ENCODE measurements around the gene NPL.

The NPL gene, protein sequence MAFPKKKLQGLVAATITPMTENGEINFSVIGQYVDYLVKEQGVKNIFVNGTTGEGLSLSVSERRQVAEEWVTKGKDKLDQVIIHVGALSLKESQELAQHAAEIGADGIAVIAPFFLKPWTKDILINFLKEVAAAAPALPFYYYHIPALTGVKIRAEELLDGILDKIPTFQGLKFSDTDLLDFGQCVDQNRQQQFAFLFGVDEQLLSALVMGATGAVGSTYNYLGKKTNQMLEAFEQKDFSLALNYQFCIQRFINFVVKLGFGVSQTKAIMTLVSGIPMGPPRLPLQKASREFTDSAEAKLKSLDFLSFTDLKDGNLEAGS

GRCh38 chr1:182789138-182790076 is at the start of gene NPL:
Gene NPL, plus strand, starts transcription at chr1:182789773. Its CDS starts 4,599 bp downstream, at chr1:182794372.
- DNase-seq: peak; percentile 9

DNA sequence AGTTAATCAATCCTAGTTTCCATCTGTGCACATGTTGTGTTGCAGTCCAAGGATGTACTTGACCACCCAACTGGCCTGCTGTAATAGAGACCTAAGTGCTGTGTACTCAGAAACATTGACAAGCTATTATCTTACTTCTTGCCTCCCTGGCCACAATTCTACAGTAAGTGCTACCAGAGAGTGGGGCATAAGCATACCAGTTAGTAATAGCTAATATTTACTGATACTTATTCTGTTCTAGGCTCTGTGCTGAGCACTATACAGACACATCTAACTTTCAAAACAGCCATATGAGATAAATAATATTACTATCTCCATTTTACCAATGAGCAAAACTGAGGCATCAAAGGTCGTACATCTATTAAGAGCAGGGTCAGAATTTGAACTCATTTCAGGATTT is 49.5 kb upstream of the NPL start:
- DNase-seq: no peak

GRCh38 chr1:182742780-182743179 is 46.8 kb upstream of the NPL start:
- no peak for DNase-seq

DNA sequence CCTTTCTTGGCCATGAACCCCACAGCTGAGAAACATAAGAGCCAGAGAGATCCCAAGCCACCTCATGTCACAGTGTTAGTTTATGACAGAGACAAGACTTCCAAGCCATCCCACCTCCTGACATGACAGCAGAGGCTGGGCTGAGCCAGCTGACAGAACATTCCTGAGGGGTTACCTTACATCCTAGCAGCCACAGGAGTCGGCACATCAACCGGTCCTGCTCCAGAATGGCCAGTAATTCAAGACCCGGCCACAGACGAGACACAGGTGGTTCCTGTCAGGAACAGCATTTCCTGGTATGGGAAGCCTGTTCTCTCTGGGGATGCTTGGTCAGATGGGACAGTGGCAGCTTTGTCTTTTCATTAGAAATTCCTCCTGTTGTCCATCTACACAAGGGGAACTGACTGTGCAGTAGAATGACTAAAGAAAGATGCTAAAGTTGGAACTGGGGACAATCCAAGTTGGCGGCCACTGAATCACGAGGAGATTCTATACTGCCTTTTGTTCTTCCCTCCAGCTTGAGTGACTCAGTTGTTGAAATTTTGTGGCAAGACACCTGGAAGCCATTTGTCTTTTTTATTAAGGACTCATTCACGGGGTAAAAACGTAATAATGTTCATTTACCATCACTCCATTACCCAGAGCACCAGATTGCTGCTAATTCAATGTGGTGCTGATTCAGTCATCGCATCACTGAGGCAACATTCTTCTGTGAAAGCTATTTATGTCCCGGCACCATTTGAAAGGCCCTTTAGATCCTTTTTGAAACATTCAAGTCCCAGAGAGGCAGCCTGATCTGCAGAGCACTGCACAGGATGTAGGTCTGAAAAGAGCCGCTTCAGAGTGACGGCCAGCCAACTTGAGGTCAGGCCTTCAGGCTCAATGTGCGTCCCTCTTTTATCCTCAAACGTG is 37.2 kb upstream of the NPL start:
- DNase-seq: no peak

GRCh38 chr1:182754087-182754486 is 35.5 kb upstream of the NPL start:
- no peak for DNase-seq

DNA sequence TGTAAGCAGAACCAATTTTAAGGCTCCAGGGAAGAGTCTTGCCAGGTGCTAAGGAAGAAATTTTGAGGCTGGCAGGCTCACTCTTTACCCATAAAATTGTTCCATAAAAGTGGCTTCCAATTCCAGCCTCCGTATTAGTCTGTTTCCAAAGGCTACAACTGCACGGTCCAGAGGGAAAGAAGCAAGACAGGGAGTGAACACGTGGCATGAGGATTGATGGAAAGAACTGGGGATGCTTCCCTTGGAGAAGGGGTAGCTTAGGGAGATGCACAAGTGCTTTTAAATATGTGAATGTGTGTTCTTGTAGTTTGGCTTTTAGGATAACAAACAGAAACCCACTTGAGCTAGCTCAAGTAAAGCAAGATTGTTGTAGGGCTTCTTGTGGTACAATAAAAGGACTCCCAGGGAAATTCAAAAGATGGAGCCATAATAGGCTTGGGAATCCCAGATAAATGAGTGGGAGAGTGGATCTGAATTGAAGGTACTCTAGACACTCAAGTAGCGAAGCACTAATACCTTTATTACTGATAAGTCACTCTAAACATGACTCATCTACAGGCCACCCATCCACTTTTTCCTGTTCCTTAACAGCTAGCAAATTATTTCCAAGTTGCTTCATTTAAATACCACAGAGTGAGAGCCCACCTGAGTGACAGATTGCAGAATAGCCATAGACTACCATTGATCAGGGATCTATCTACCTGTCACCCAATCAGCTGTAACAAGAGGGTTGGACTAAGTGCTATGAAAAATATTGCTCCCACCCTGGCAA is 34.8 kb upstream of the NPL start:
- no peak for DNase-seq

- no peak for DNase-seq
Observed at GRCh38 chr1:182755632-182756031, 33.9 kb upstream of the NPL start.

GRCh38 chr1:182756423-182756822 is 33.1 kb upstream of the NPL start:
- no peak for DNase-seq

GRCh38 chr1:182761396-182762395 is 27.9 kb upstream of the NPL start:
- DNase-seq: no peak

DNA sequence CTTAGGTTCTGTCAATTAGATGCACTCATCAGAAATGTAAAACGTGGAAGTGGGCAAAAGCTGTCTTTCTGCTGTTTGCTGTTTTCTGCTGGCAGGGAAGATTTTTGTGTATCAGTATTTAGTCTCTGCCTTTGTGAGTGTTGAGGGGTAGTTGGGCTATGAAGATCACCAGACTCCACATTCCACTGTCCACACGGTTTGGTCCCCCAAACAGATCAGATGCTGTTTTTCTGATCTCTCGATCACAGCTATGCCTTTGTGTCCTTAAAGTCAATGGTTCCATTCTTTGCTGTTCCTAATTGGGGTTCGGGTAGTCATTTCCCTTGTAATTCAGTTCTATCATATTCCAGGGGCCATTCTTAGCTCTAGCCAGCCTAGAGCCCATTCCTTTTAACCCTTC is 27.0 kb upstream of the NPL start:
- no peak for DNase-seq

- DNase-seq: no peak
Observed at GRCh38 chr1:182764029-182764727, 25.4 kb upstream of the NPL start.

DNA sequence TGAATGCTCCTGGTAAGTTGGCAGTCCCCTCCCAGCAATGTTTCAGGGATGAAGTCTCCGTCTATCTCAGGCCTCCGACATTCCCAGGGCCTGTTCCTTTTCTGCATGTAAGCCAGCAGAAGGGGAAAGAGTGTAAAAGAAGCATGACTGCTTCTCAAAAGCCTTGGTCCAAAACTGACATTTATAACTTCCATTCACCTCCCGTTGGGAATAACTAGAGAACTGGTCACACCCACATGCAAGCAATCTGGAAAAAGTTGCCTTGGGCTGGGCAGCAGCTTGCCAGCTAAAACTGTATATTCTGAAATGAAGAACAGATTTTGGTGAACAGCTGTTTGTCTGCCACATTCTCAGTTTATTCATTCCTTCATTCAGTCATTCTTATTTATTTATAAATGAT is 24.2 kb upstream of the NPL start:
- DNase-seq: no peak

GRCh38 chr1:182766050-182766449 is 23.5 kb upstream of the NPL start:
- DNase-seq: no peak

DNA sequence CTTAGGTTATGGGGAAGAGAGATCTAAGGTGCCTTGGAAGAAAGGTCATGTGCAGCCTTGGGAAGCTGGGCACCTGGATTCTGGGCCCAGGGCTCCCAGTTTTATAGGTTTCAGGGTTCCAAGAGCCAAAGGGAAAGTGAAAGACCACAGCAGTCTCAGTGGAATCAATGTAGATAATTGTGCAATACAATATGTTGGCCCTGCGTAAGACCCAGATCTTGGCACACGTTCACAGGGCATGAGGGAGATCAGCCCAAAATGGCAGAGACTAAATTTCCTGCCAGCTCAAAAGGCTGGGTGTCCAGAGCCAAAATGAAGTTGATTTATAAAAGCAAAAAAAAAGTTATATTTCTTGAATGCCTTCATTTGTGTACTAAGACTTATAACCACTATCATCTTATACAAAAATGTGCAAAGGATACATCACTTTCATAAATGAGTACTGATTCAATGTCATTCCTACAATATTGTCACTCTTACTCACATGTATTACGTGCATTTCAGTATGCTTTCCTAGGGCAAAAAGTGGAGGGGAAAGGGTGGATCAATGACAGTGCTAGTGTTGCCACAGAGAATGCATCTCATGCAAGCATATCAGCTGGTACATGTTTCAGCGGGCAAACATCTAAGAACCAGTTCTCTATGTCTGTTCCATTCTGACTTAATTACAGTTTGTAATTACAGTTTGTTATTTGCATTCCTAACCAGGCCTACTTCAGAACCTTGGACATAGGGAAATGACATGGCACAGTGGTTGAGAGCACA is 22.5 kb upstream of the NPL start:
- DNase-seq: no peak

- DNase-seq: peak; percentile 14
Observed at GRCh38 chr1:182768963-182769362, 20.6 kb upstream of the NPL start.

- DNase-seq: no peak
Observed at GRCh38 chr1:182770232-182770631, 19.3 kb upstream of the NPL start.

- DNase-seq: no peak
Observed at GRCh38 chr1:182771187-182771984, 18.2 kb upstream of the NPL start.

GRCh38 chr1:182777386-182777785 is 12.2 kb upstream of the NPL start:
- DNase-seq: no peak

DNA sequence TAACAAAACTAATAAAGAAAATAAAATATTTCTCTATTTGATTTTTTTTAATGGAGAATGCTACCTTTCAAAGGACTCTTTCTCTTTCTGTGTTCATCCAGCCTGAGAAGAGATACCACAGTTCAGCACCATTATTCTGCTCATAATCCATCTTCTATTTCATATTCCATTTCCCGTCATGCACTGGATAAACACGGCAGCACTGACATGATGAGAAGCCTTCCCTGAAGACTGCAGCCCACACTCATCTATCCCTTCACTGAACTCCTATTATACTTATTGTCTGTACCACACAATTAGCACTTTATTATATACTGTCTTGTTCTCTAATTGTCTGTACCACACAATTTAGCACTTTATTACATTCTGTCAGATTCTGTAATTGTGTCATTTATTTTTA is 10.7 kb upstream of the NPL start:
- no peak for DNase-seq

Data from amniotic stem cell (primary cell).